ENCODE results near the gene PDE6H. TPM values are rescaled to one million over a fixed set of nuclear protein-coding genes. Genes with fewer than 3 reads are reported as not detected.

Gene PDE6H
- total RNA-seq, 1 experiment from 2014 or later = not detected

DNA sequence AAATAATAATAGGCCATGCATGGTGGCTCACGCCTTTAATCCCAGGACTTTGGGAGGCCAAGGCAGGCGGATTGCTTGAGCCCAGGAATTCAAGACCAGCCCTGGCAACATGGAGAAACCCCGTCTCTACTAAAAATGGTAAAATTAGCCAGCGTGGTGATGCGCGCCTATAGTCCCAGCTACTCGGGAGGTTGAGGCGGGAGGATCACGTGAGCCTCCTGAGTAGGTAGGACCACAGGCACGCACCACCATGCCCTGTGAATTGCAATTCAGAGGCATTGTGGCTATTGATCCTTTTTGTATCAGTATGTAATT is 13.8 kb upstream of the PDE6H start:
- H3K36me3 ChIP-seq (ENCODE audit: insufficient read depth, low read length, poor library complexity, severe bottlenecking) = no peaks in the 10 kb centered on the region
- no peaks in the 10 kb centered on the region for H3K9me3 ChIP-seq (ENCODE audit: low read depth, low read length, poor library complexity, severe bottlenecking)
- ChIA-PET POLR2A (ENCODE audit: low non-redundant PET) (no interaction called here), CTCF (no interaction called here)
- no peak for TF ChIP-seq EZH2 (IDR thresholded peaks at IDR 0.05; ENCODE audit: borderline replicate concordance, low read depth, low read length, poor library complexity, severe bottlenecking)
- TF ChIP-seq, protein P1, sequence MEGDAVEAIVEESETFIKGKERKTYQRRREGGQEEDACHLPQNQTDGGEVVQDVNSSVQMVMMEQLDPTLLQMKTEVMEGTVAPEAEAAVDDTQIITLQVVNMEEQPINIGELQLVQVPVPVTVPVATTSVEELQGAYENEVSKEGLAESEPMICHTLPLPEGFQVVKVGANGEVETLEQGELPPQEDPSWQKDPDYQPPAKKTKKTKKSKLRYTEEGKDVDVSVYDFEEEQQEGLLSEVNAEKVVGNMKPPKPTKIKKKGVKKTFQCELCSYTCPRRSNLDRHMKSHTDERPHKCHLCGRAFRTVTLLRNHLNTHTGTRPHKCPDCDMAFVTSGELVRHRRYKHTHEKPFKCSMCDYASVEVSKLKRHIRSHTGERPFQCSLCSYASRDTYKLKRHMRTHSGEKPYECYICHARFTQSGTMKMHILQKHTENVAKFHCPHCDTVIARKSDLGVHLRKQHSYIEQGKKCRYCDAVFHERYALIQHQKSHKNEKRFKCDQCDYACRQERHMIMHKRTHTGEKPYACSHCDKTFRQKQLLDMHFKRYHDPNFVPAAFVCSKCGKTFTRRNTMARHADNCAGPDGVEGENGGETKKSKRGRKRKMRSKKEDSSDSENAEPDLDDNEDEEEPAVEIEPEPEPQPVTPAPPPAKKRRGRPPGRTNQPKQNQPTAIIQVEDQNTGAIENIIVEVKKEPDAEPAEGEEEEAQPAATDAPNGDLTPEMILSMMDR (conservative IDR thresholded peaks at IDR 0.05; ENCODE audit: low read depth, low read length) = no peak
- peaks cover 59% of the 10 kb centered on the region for H3K4me1 ChIP-seq (ENCODE audit: insufficient read depth, low read length, poor library complexity, severe bottlenecking)
- no peak overlapping the region for H3K4me3 ChIP-seq (ENCODE audit: low read depth, low read length, poor library complexity, severe bottlenecking)
- no TSS peak for BruUV-seq (replicated peaks)
- intact Hi-C loops (cut with micrococcal nuclease; ENCODE audit: unreplicated experiment) = no loop called here
- H3K27ac ChIP-seq (ENCODE audit: low read depth, low read length, poor library complexity, severe bottlenecking) = peak overlapping the region; percentile 78
- no peak for DNase-seq (ENCODE audit: low spot score)
- no peaks in the 10 kb centered on the region for H3K27me3 ChIP-seq (replicated peaks; ENCODE audit: insufficient read depth, low read depth, low read length, poor library complexity)

DNA sequence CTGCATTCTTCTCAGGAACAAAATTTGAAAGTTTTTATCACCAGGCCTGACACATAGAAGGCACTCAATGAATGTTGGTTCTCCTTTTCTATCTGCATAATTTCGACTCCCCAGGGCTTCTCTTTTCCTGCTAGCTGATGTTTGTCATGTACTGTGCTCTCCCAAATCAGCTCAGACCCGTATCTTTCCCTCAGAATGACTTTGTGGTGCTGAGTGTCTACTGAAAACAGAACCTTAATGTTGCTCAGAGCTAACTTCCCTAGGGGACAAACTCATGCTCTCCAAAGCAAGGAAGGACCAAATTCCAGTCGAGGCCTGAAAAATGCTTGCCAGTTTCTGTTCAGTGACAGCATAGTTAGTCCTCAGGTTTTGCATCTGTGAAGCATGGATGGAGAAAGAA is 13.4 kb upstream of the PDE6H start:
- DNase-seq (ENCODE audit: low spot score) = no peak
- Histone ChIP-seq H3K9me3 (ENCODE audit: low read depth, low read length, poor library complexity, severe bottlenecking) (no peaks in the 10 kb centered on the region), H3K36me3 (ENCODE audit: insufficient read depth, low read length, poor library complexity, severe bottlenecking) (no peaks in the 10 kb centered on the region), H3K27ac (ENCODE audit: low read depth, low read length, poor library complexity, severe bottlenecking) (peak overlapping the region; percentile 78), H3K4me3 (ENCODE audit: low read depth, low read length, poor library complexity, severe bottlenecking) (no peak overlapping the region), H3K4me1 (ENCODE audit: insufficient read depth, low read length, poor library complexity, severe bottlenecking) (peaks cover 59% of the 10 kb centered on the region), H3K27me3 (replicated peaks; ENCODE audit: insufficient read depth, low read depth, low read length, poor library complexity) (no peaks in the 10 kb centered on the region)
- ChIA-PET POLR2A (ENCODE audit: low non-redundant PET) (no interaction called here), CTCF (no interaction called here)
- TF ChIP-seq EZH2 (IDR thresholded peaks at IDR 0.05; ENCODE audit: borderline replicate concordance, low read depth, low read length, poor library complexity, severe bottlenecking) = no peak
- TF ChIP-seq, protein P1 (conservative IDR thresholded peaks at IDR 0.05; ENCODE audit: low read depth, low read length) = no peak
- intact Hi-C loops (cut with micrococcal nuclease; ENCODE audit: unreplicated experiment) = no loop called here
- no TSS peak for BruUV-seq (replicated peaks)

DNA sequence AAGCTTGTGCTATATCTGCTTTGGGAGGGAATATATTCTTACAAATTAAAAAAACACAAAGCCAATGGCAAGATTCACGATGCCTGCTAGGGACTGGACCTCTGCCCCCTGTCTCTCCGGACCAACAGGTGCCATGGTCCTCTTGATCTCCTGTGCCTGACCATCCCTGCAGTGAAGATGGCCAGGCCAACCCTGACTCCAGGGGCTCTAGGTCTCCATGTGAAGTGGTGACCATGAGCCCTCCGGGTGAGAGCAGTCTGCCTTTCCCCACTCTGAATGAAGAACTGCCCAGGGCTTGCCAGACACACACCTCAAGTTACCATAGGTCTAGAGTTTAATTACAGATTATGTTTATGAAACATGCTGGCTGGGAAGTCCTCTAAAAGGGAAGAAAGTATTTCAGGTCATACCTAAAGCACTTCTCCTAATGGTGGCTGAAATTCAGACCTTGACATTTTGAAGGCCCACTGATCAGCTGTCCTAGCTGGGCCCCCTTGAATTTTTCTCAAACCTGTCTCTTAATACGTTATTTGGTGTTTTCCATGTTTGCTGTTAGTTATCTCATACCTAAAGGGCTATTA is 12.8 kb upstream of the PDE6H start:
- Histone ChIP-seq H3K36me3 (ENCODE audit: insufficient read depth, low read length, poor library complexity, severe bottlenecking) (no peaks in the 10 kb centered on the region), H3K4me1 (ENCODE audit: insufficient read depth, low read length, poor library complexity, severe bottlenecking) (peaks cover 59% of the 10 kb centered on the region), H3K27me3 (replicated peaks; ENCODE audit: insufficient read depth, low read depth, low read length, poor library complexity) (no peaks in the 10 kb centered on the region), H3K9me3 (ENCODE audit: low read depth, low read length, poor library complexity, severe bottlenecking) (no peaks in the 10 kb centered on the region), H3K4me3 (ENCODE audit: low read depth, low read length, poor library complexity, severe bottlenecking) (peak overlapping the region; percentile 43), H3K27ac (ENCODE audit: low read depth, low read length, poor library complexity, severe bottlenecking) (peak overlapping the region; percentile 78)
- intact Hi-C loops (cut with micrococcal nuclease; ENCODE audit: unreplicated experiment) = no loop called here
- no TSS peak for BruUV-seq (replicated peaks)
- ChIA-PET POLR2A (ENCODE audit: low non-redundant PET) (no interaction called here), CTCF (no interaction called here)
- DNase-seq (ENCODE audit: low spot score) = no peak
- TF ChIP-seq, protein P1 (conservative IDR thresholded peaks at IDR 0.05; ENCODE audit: low read depth, low read length) = no peak
- TF ChIP-seq EZH2 (IDR thresholded peaks at IDR 0.05; ENCODE audit: borderline replicate concordance, low read depth, low read length, poor library complexity, severe bottlenecking) = no peak

Data from A673 (cell line).